ENCODE data around the gene RNU6-9.
"Not testable (repeated sequence)": the region's sequence is repeated elsewhere in the genome, so short reads cannot be mapped to it uniquely, and the experiment has no call there.

The RNU6-9 gene

DNA sequence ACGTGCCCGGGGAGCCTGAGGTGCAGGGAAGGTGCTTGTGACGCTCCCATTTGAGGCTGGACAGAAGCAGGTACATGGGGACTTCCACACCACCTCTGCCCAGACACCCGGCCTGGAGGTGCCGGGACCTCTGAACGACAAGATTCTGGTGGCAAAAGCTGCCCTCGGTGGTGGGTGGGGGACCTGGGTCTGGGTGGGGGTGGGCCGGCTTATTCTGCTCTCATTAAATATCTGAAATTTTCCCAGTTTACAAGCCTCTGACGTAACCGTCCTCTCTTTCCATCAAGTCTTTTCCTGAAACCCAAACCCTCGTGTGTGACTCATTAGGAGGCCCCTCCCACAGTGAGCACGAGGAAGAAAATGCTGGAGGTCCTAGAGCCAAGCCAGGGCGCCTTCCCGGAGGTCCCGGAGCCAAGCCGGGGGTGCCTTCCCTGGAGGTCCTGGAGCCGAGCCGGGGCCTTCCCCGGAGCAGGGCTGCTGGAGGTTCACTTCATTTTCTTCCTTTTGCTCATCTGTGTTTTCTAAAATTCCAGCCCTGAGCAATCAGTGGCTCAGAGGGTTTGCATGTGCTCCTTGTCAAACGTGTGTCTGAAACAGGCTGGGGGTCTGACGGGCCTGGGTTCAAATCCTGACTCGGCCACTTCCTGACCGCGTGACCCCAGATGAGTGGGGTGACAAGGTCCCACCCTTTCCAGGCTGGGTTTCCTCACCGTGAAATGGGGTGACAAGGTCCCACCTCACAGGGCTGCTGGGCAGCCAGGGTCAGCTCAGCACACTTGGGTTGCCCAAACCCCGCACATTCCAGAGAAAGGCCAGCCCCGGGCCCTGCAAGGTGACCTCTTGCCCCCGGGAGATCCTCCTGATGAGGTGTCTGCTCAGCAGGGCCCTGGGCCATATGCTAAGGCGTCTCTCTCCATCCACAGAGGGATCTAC lies 23.8 kb upstream of the RNU6-9 start:
- no peaks in the 10 kb centered on the region for H3K9me3 ChIP-seq (ENCODE audit: control insufficient read depth, insufficient read depth, low read length)
- H3K9ac ChIP-seq (ENCODE audit: low read depth, low read length) = no peak overlapping the region
- H3K36me3 ChIP-seq (ENCODE audit: insufficient read depth, low read length) = no peaks in the 10 kb centered on the region
- H3K4me1 ChIP-seq (ENCODE audit: insufficient read depth, low read length) = peaks cover 9% of the 10 kb centered on the region

DNA sequence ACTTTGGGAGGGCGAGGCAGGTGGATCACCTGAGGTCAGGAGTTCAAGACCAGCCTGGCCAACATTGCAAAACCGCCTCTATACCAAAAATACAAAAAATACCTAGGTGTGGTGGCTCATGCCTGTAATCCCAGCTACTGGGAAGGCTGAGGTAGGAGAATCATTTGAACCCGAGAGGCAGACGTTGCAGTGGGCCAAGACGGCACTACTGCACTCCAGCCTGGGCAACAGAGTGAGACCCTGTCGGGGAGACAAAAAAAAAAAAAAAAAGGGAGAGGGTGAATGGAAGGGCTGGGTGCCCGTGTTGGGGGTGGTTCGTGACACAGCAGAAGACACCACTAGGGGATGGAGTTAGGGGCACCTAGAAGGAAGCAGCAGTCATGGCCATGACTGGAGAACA lies 23.0 kb upstream of the RNU6-9 start:
- Histone ChIP-seq H3K9me3 (ENCODE audit: control insufficient read depth, insufficient read depth, low read length) (no peaks in the 10 kb centered on the region), H3K36me3 (ENCODE audit: insufficient read depth, low read length) (no peaks in the 10 kb centered on the region), H3K4me1 (ENCODE audit: insufficient read depth, low read length) (peaks cover 9% of the 10 kb centered on the region), H3K9ac (ENCODE audit: low read depth, low read length) (no peak overlapping the region)

DNA sequence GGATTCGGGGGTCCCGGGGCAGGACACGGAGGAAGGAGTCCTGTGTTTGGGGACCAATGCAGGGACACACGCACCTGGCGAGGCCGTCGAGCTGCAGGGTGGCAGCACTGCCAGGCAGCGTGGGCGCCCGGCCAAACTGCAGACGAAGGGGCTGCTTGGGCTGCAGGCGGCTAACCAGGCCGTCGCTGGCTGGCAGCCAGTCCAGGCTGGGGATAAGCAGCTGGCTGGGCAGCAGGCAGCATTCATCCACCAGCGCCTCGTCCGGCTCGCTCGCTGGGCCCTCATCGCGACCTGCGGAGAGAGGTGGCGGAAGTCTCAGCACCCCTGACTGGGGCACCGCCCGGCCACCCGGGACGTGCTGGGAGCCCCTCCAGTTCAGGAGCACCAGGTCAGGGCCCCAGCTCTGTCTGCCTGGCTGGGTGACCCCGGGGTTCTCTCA lies 22.3 kb upstream of the RNU6-9 start:
- Histone ChIP-seq H3K36me3 (ENCODE audit: insufficient read depth, low read length) (no peaks in the 10 kb centered on the region), H3K9me3 (ENCODE audit: control insufficient read depth, insufficient read depth, low read length) (no peaks in the 10 kb centered on the region), H3K9ac (ENCODE audit: low read depth, low read length) (no peak overlapping the region), H3K4me1 (ENCODE audit: insufficient read depth, low read length) (peaks cover 9% of the 10 kb centered on the region)

DNA sequence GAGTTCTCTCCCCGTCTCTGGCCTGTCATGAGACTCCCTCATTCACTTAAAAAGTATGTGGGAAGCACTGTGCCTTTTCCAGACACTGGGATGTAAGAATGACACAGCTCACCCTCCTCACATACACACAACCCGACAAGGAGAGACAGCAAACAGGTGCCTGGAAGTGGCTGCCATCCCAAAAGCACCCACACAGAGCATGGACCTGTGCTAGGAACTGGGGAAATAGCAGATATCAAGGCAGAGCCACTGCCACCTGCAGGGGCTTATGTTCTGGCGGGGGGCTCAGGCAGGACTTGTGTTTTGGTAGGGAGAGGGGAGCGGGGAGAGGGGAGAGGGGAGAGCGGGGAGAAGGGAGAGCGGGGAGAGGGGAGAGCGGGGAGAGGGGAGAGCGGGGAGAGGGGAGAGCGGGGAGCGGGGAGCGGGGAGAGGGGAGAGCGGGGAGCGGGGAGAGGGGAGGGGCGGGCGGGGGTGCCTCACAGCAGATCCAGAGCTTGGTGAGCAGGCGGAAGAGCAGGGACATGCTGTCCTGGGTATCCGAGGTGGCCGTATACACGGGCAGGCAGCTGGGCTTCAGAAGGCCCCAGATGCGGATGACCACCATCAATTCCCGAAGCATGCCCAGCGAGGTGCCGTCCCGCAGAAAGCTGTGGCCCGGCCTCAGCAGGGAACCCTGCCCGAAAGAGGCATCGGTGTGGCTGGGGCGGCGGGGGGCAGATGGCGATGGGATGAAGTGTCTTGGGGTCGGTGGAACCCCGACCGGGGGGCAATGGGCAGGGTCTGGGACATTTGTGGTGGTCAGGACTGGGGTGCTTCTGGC lies 21.6 kb upstream of the RNU6-9 start:
- Histone ChIP-seq H3K9ac (ENCODE audit: low read depth, low read length) (no peak overlapping the region), H3K4me1 (ENCODE audit: insufficient read depth, low read length) (peaks cover 9% of the 10 kb centered on the region), H3K9me3 (ENCODE audit: control insufficient read depth, insufficient read depth, low read length) (no peaks in the 10 kb centered on the region), H3K36me3 (ENCODE audit: insufficient read depth, low read length) (no peaks in the 10 kb centered on the region)

DNA sequence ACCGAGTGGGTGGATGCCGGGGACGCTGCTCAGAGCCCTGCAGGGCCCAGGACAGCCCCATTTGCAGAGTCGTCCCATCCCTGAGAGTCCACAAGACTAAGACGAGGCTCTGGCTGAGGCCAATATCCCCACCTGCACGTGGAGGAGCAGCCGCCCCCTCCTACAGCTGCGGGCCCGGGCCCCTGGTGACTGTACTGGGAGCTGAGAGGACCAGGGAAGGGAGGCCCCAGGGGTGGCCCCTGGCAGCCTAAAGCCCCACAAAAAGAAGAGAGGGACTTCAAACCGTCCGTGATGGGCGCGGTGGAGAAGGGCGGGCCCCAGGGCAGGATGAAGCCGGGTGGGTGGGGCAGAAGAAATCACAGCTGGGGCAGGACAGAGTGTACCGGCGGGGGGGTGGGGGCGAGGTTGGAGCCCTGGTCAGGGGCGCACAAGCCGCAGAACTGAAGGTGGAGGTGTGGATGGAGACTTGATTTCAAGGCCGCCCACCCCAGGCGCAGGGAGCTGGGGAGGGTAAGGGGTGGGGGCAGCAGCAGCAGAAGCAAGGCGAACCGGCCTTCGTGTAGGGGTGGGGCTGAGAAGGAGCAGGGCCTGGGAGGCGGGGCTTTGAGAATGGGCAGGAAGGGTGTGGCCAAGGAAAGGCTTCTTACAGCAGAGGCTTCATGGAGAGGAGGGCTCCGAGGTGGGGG lies 20.9 kb upstream of the RNU6-9 start:
- Histone ChIP-seq H3K4me1 (ENCODE audit: insufficient read depth, low read length) (peaks cover 7% of the 10 kb centered on the region), H3K9ac (ENCODE audit: low read depth, low read length) (no peak overlapping the region), H3K36me3 (ENCODE audit: insufficient read depth, low read length) (no peaks in the 10 kb centered on the region), H3K9me3 (ENCODE audit: control insufficient read depth, insufficient read depth, low read length) (no peaks in the 10 kb centered on the region)

DNA sequence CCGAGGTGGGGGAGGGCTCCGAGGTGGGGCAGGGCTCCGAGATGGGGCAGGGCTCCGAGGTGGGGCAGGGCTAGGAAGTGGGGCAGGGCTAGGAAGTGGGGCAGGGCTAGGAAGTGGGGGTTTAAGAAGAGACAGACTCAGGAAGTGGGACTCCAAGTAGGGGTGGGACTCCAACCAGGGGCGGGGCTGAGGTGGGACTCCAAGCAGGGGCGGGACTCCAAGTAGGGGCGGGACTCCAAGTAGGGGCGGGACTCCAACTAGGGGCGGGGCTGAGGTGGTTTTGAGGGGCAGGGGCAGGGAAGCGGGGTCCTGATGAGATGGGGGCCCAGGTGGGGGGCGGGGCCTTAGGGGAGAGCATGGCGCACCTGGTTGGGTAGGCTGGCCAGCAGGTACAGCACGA lies 20.2 kb upstream of the RNU6-9 start:
- peaks cover 4% of the 10 kb centered on the region; the same call in 1 of the 2 replicates for H3K4me1 ChIP-seq (ENCODE audit: insufficient read depth, low read length)
- H3K9me3 ChIP-seq (ENCODE audit: control insufficient read depth, insufficient read depth, low read length) = no peaks in the 10 kb centered on the region
- H3K9ac ChIP-seq (ENCODE audit: low read depth, low read length) = no peak overlapping the region
- no peaks in the 10 kb centered on the region for H3K36me3 ChIP-seq (ENCODE audit: insufficient read depth, low read length)

DNA sequence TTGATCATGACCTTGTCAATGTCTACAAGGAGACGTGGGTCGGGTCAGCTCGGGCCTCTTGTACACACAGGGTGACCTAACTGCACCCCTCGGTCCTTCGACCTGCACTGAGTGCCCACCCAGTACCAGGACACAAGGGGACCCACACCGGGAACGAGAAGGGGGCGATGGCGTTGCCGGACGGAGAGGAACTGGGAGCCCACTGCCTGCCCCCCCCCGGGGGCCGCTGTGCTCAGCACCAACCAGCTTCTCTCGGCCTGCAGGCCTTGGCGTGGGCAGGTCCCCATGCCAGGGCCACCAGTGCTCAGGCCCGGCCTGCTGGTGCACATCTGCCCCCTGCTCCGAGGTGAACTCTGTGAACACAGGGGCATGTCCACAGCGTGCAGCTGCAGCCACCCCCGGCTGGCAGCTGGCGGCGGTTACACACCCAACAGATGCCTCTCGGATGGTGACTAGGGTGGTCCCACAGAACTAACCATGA lies 19.7 kb upstream of the RNU6-9 start:
- Histone ChIP-seq H3K4me1 (ENCODE audit: insufficient read depth, low read length) (peaks cover 4% of the 10 kb centered on the region; the same call in 1 of the 2 replicates), H3K9me3 (ENCODE audit: control insufficient read depth, insufficient read depth, low read length) (no peaks in the 10 kb centered on the region), H3K36me3 (ENCODE audit: insufficient read depth, low read length) (no peaks in the 10 kb centered on the region), H3K9ac (ENCODE audit: low read depth, low read length) (no peak overlapping the region)

DNA sequence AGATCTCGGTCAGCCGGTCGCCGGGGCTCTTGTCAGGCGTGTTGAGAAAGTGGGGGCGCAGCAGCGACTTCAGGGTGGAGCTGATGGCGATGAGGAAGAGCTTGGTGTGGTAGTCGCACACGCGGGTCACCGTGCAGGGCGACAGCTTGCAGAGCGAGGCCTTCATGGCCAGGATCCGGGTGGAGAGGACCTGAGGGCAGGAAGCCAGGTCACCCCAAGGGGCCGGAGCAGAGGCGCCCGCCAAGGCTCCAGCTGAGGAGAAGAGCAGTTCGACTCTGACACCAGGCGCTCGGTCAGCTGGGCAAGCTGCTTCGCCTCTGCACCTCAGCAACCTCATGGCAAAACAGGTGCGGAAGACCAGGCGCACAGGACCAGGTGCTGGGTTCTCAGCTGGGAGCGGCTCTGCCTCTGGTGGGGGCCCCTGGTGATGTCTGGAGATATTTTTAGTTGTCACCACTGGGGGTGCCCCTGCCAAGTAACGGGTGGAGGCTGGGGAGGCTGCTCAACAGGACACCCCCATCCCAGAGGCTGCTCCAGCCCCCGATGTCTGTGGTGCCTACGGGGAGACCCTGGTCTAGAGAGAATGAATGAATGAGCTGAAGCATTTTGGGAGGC lies 17.9 kb upstream of the RNU6-9 start:
- Histone ChIP-seq H3K36me3 (ENCODE audit: insufficient read depth, low read length) (no peaks in the 10 kb centered on the region), H3K9me3 (ENCODE audit: control insufficient read depth, insufficient read depth, low read length) (no peaks in the 10 kb centered on the region), H3K4me1 (ENCODE audit: insufficient read depth, low read length) (no peaks in the 10 kb centered on the region; the same call in 1 of the 2 replicates), H3K9ac (ENCODE audit: low read depth, low read length) (no peak overlapping the region)

DNA sequence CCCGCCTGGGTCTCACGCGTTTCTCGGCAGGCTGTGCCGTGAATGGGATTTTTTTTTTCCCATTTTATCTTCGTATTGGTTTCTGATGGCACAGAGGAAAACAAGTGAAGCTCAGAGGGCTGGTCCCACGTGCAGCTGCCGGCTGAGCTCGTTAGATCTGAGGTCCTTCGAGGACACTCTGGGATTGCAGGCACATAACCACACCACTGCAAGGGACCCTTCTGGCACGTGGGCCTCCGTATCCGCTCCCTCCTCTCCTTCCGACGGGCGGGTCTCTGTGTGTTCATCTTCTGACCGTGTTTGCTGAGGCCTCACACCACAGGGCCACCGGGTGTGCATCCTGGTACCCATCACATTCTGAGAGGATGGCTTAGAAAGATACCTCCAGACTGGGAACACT lies 17.2 kb upstream of the RNU6-9 start:
- Histone ChIP-seq H3K36me3 (ENCODE audit: insufficient read depth, low read length) (no peaks in the 10 kb centered on the region), H3K4me1 (ENCODE audit: insufficient read depth, low read length) (no peaks in the 10 kb centered on the region; the same call in 1 of the 2 replicates), H3K9ac (ENCODE audit: low read depth, low read length) (no peak overlapping the region), H3K9me3 (ENCODE audit: control insufficient read depth, insufficient read depth, low read length) (no peaks in the 10 kb centered on the region)

DNA sequence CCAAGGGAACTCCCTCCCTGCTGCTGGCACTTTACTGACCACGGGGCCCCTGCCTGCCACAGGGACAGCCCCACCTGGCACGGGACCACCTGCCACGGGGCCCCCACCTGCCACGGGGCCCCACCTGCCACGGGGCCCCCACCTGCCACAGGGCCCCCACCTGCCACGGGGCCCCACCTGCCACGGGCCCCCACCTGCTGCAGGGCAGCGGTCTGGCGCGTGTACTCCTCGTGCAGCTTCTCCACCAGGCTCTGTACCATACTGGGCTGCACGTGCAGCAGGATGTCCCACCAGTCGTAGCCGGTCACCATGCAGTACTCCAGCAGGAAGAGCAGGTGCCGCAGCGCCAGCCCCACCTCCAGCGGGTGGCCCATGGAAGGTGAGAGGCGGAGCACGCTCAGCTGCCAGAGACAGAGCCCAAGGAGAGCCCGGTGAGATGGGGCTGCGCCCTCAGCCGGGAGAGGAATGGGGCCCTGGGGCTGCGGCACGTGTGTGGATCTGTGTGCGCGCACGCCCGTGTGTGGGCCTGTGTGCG lies 16.4 kb upstream of the RNU6-9 start:
- no peak overlapping the region for H3K9ac ChIP-seq (ENCODE audit: low read depth, low read length)
- no peaks in the 10 kb centered on the region for H3K36me3 ChIP-seq (ENCODE audit: insufficient read depth, low read length)

DNA sequence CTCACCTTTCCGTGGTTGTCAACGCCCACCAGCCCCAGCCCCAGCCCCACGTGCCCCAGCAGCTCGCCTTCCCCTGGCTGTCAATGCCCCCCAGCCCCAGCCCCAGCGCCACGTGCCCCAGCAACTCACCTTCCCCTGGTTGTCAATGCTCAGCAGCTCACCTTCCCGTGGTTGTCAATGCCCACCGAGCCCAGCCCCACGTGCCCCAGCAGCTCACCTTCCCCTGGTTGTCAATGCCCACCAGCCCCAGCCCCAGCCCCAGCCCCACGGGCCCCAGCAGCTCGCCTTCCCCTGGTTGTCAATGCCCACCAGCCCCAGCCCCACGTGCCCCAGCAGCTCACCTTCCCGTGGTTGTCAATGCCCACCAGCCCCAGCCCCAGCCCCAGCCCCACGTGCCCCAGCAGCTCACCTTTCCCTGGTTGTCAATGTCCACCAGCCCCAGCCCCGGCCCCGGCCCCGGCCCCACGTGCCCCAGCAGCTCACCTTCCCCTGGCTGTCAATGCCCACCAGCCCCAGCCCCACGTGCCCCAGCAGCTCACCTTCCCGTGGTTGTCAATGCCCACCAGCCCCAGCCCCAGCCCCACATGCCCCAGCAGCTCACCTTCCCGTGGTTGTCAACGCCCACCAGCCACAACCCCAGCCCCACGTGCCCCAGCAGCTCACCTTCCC lies 15.2 kb upstream of the RNU6-9 start:
- H3K4me1 ChIP-seq (ENCODE audit: insufficient read depth, low read length); H3K9ac ChIP-seq (ENCODE audit: low read depth, low read length); H3K36me3 ChIP-seq (ENCODE audit: insufficient read depth, low read length); H3K9me3 ChIP-seq (ENCODE audit: control insufficient read depth, insufficient read depth, low read length): not testable (repeated sequence)

More for the DNA sequence above, 16.4 kb upstream of the RNU6-9 start:
- Histone ChIP-seq H3K9me3 (ENCODE audit: control insufficient read depth, insufficient read depth, low read length) (no peaks in the 10 kb centered on the region), H3K4me1 (ENCODE audit: insufficient read depth, low read length) (no peaks in the 10 kb centered on the region; the same call in 1 of the 2 replicates)

DNA sequence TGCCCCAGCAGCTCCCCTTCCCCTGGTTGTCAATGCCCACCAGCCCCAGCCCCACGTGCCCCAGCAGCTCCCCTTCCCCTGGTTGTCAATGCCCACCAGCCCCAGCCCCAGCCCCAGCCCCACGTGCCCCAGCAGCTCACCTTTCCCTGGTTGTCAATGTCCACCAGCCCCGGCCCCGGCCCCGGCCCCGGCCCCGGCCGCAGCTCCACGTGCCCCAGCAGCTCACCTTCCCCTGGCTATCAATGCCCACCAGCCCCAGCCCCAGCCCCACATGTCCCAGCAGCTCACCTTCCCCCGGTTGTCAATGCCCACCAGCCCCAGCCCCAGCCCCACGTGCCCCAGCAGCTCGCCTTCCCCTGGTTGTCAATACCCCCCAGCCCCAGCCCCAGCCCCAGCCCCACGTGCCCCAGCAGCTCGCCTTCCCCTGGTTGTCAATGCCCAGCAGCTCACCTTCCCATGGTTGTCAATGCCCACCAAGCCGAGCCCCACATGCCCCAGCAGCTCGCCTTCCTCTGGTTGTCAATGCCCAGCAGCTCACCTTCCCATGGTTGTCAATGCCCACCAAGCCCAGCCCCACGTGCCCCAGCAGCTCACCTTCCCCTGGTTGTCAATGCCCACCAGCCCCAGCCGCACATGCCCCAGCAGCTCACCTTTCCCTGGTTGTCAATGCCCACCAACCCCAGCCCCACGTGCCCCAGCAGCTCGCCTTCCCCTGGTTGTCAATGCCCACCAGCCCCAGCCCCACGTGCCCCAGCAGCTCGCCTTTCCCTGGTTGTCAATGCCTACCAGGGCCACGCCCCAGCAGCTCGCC lies 14.3 kb upstream of the RNU6-9 start:
- H3K36me3 ChIP-seq (ENCODE audit: insufficient read depth, low read length); H3K9ac ChIP-seq (ENCODE audit: low read depth, low read length); H3K4me1 ChIP-seq (ENCODE audit: insufficient read depth, low read length): not testable (repeated sequence)

More for the DNA sequence above, 14.3 kb upstream of the RNU6-9 start:
- not testable (repeated sequence) for H3K9me3 ChIP-seq (ENCODE audit: control insufficient read depth, insufficient read depth, low read length)
